Fibroblast of pulmonary artery (primary cell): ENCODE measurements around the gene PELI1.

Experiments used
- DNase-seq: peaks from one replicate; pipeline ENCODE4 v3.0.0-alpha.2; 2010; ENCODE audit warnings: low read depth
- H3K4me3 ChIP-seq: replicated peaks from 2 replicates; pipeline ENCODE4 v1.5.1; 2011; ENCODE audit warnings: low read depth, mild to moderate bottlenecking, control low read depth, low read length, moderate library complexity
- TF ChIP-seq, protein P1 (sequence below): IDR thresholded peaks from 2 replicates; pipeline ENCODE4 v1.5.1; 2011; ENCODE audit warnings: mild to moderate bottlenecking, control low read depth, low read length, inconsistent platforms; ENCODE audit errors: missing control alignments

The PELI1 gene

DNA sequence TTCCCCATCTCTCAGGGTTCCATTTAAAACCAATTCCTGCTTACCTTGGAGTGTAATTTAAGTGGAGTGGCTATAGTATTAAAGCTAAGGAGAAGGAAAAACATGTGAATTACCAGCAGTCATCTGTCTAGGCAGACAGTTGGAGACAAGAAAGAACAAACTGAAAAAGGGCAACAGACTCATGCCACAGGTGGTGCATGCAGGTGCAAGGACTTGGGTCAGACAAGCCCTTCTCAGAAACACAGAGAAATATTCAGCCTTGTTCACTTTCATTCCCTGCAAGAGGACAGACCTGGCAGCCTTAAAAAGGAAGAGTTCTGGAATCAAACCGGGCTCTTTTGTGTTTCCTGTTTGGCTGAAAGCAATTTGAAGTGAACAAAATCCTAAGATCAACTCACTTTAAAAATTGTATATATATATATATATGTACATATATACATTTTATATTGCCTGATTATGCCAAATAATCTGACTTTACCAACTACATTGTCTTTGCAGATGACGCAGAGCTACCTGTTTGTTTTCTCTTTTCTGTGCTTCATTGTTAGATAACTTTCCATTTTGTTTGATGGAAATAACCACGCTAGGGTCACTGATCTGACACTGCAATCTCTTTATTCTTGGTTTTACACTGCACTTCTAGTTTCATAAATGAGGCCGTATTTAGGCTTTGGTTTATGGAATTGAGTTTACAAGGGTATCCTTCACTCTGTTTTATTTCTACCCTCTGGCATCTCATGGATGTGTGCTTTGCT is 89.9 kb downstream of the PELI1 start:
- TF ChIP-seq, protein P1, sequence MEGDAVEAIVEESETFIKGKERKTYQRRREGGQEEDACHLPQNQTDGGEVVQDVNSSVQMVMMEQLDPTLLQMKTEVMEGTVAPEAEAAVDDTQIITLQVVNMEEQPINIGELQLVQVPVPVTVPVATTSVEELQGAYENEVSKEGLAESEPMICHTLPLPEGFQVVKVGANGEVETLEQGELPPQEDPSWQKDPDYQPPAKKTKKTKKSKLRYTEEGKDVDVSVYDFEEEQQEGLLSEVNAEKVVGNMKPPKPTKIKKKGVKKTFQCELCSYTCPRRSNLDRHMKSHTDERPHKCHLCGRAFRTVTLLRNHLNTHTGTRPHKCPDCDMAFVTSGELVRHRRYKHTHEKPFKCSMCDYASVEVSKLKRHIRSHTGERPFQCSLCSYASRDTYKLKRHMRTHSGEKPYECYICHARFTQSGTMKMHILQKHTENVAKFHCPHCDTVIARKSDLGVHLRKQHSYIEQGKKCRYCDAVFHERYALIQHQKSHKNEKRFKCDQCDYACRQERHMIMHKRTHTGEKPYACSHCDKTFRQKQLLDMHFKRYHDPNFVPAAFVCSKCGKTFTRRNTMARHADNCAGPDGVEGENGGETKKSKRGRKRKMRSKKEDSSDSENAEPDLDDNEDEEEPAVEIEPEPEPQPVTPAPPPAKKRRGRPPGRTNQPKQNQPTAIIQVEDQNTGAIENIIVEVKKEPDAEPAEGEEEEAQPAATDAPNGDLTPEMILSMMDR: no peak
- H3K4me3 ChIP-seq: no peak overlapping the region
- no peak for DNase-seq

DNA sequence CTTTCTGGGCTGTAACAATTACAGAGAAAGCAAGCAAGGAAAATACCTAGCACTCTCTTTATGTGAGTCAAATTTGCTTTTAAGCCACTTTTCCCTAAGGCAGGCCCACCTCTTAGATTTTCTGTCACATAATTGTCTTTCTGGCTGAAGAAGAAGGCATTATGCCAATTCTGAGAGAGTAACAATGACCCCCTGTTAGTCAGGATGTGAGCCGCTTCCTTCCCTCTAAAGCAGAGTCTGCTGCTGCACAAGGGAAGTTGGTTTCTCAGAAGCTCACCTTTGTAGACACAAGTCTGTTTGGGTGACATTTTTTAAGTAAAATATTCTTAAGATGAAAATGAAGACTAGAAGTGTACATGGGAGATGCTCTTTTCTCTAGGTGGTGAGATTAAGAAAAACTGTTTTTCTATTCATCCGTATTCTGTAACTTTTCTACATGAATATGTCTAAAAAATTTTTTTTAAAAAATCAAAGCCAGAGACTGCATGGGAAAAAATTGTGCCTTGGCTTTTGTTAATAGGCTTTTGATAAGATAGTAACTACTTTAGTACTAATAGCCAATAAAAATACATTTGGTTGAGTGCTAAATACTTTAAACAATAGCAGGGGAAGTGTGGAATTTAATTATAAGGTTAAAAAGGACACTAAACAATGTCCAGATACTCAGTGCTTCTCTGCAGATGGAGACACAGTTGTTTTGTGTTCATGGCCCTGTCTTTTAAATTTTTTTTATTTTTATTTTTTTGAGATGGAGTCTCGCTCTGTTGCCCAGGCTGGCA is 91.6 kb downstream of the PELI1 start:
- DNase-seq: peak; percentile 70
- H3K4me3 ChIP-seq: no peak overlapping the region
- TF ChIP-seq, protein P1: no peak

DNA sequence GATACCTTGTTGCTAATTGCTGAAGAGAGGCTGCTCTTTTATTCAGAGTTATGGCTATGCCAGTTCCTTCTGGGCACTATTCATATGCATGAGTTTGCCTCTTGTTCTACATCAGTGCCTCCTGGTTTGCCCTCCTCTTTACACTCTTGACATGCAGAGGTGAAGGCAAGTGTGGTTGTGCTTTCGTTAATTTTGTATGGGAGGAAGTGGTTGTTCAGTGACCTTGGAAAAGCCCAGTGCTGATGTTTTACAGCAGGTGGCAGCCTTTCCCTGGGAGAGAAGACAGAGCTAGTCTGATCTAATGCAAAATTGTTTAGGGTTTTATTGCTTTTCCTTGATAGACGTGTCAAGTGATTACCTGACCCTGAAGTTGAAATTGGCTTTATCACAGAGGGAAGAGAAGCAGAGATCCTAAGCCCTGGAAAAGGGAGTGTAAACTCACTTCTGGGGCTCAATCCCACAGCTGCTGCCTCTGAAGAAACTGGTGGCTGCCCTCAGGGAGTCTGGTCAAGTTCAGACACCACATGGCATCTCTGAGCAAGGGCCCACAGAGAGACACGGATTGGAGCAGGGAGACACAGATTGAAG is 94.5 kb downstream of the PELI1 start:
- H3K4me3 ChIP-seq: no peak overlapping the region
- DNase-seq: peak; percentile 83
- TF ChIP-seq, protein P1: peak; percentile 96

DNA sequence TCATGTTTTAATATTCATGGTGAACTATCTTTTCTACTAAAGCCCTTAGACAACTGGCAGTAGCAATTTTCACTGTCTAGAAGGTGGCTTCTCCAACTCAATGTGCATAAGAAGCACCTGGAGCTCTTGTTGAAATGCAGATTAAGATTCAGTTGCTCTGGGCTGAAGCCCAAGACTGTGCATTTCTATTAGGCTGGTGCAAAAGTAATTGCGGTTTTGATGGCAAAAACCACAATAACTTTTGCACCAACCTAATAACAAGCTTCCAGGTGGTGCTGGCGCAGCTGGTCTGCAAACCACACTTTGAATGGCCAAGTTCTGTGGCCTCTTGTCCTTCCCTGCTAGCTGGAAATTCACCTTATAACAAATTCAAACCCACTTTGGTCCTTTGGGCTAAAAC is 98.3 kb downstream of the PELI1 start:
- TF ChIP-seq, protein P1: no peak
- H3K4me3 ChIP-seq: no peak overlapping the region
- no peak for DNase-seq
